H1 (cell line): ENCODE results near the gene TRIM62. TPM values are rescaled to one million over a fixed set of nuclear protein-coding genes. Genes with fewer than 3 reads are reported as not detected.

Source experiments
- CTCF ChIA-PET: fragments of 300-600 bp; sonication (Branson Sonifier 250); formaldehyde crosslinking; loops from one replicate; lab custom pipeline; 2021; ENCODE audit not compliant: partially characterized antibody; lab: Charles Lee
- POLR2A ChIA-PET: fragments of 300-600 bp; sonication (Branson Sonifier 250); formaldehyde crosslinking; loops from one replicate; lab custom pipeline; 2021; ENCODE audit warnings: inconsistent platforms; ENCODE audit not compliant: partially characterized antibody; lab: Charles Lee
- DNase-seq, 2 experiments: peaks; one replicate each; pipeline versions ENCODE4 v3.0.0 to v3.0.0-alpha.2; 2010 to 2022; ENCODE audit warnings: low spot score in 2 of 2, low read depth in 1 of 2, mixed read lengths in 1 of 2
- FAIRE-seq: peaks from 2 replicates; lab custom pipeline; 2011; peaks lifted over from hg19 to GRCh38; lab: Jason Lieb, UNC
- H2AFZ ChIP-seq: 2 replicates; pipeline ENCODE4 v1.8.1; 2012; ENCODE audit warnings: low read length, inconsistent platforms
- H2AK5ac ChIP-seq: 2 replicates; pipeline ENCODE4 v1.6.1; 2013; ENCODE audit warnings: low read depth, low read length
- H2BK120ac ChIP-seq: replicated peaks from 2 replicates; pipeline ENCODE3; 2013; ENCODE audit warnings: low read depth, low read length, inconsistent platforms
- H2BK12ac ChIP-seq: 2 replicates; pipeline ENCODE4 v1.6.1; 2013; ENCODE audit warnings: low read depth, low read length
- H2BK15ac ChIP-seq: 2 replicates; pipeline ENCODE4 v1.6.1; 2013; ENCODE audit warnings: low read length
- H2BK20ac ChIP-seq: 2 replicates; pipeline ENCODE4 v1.6.1; 2013; ENCODE audit warnings: low read length
- H2BK5ac ChIP-seq: 2 replicates; pipeline ENCODE4 v1.6.1; 2013; ENCODE audit warnings: low read depth, low read length
- H3K14ac ChIP-seq: 2 replicates; pipeline ENCODE4 v1.6.1; 2013; ENCODE audit warnings: inconsistent platforms; ENCODE audit not compliant: insufficient read length
- H3K18ac ChIP-seq: 2 replicates; pipeline ENCODE4 v1.6.1; 2013; ENCODE audit warnings: low read length; ENCODE audit errors: extremely low read depth
- H3K23ac ChIP-seq: 2 replicates; pipeline ENCODE4 v1.6.1; 2013; ENCODE audit warnings: inconsistent platforms; ENCODE audit not compliant: insufficient read length
- H3K23me2 ChIP-seq: 2 replicates; pipeline ENCODE4 v1.6.1; 2013; ENCODE audit warnings: low read depth, low read length
- H3K27ac ChIP-seq: 2 replicates; pipeline ENCODE4 v1.6.1; 2011; ENCODE audit warnings: low read depth, low read length, inconsistent platforms
- H3K27me3 ChIP-seq, 4 experiments: replicated peaks in 1 of 4; 1 replicate in 1 of 4; 2 replicates in 3 of 4; pipeline versions ENCODE4 v1.6.1 to v1.8.1; 2011 to 2013; ENCODE audit warnings: low read length in 3 of 4, mild to moderate bottlenecking in 3 of 4, inconsistent platforms in 2 of 4, mixed read lengths in 2 of 4, moderate library complexity in 1 of 4; ENCODE audit not compliant: control insufficient read depth in 3 of 4, insufficient read depth in 3 of 4; ENCODE audit errors: extremely low read depth in 1 of 4
- H3K36me3 ChIP-seq, 4 experiments: 2 replicates each; pipeline versions ENCODE4 v1.6.1 to v1.8.1; 2011 to 2013; ENCODE audit warnings: mild to moderate bottlenecking in 4 of 4, low read length in 3 of 4, moderate library complexity in 2 of 4, control low read depth in 1 of 4, inconsistent platforms in 1 of 4; ENCODE audit not compliant: insufficient read depth in 4 of 4, control insufficient read depth in 2 of 4
- H3K4ac ChIP-seq: replicated peaks from 2 replicates; pipeline ENCODE3; 2013; ENCODE audit warnings: low read length, low read depth, mixed read lengths, inconsistent platforms; ENCODE audit not compliant: insufficient read length
- H3K4me1 ChIP-seq, 4 experiments: replicated peaks in 1 of 4; 1 replicate in 1 of 4; 2 replicates in 3 of 4; pipeline versions ENCODE4 v1.6.1 to v1.8.1; 2011 to 2013; ENCODE audit warnings: low read length in 3 of 4, inconsistent platforms in 2 of 4, mixed read lengths in 1 of 4; ENCODE audit not compliant: insufficient read depth in 4 of 4, control insufficient read depth in 3 of 4
- H3K4me2 ChIP-seq, 2 experiments: 2 replicates each; pipeline versions ENCODE4 v1.6.1 to v1.8.1; 2011 to 2013; ENCODE audit warnings: low read depth in 2 of 2, low read length in 2 of 2, control low read depth in 1 of 2, inconsistent platforms in 1 of 2, mild to moderate bottlenecking in 1 of 2; ENCODE audit not compliant: insufficient read depth in 1 of 2
- H3K4me3 ChIP-seq, 4 experiments: fragments of 200-600, 300-600 bp in 1 of 4; sonication (generic), shearing (Covaris generic), sonication (Bioruptor Twin) in 1 of 4; 2 replicates each; pipeline versions ENCODE4 v1.5.1 to v1.8.1; 2011 to 2016; ENCODE audit warnings: low read length in 4 of 4, low read depth in 3 of 4, control low read depth in 2 of 4, inconsistent platforms in 2 of 4, mild to moderate bottlenecking in 2 of 4, mixed read lengths in 1 of 4, moderate library complexity in 1 of 4; ENCODE audit not compliant: insufficient read depth in 2 of 4; ENCODE audit errors: extremely low read depth in 1 of 4
- H3K56ac ChIP-seq: replicated peaks from 2 replicates; pipeline ENCODE3; 2013; ENCODE audit warnings: low read depth, mild to moderate bottlenecking, mixed read lengths, low read length, inconsistent platforms; ENCODE audit not compliant: insufficient read length
- H3K79me1 ChIP-seq: 2 replicates; pipeline ENCODE4 v1.6.1; 2013; ENCODE audit warnings: low read depth, low read length, control low read depth
- H3K79me2 ChIP-seq, 2 experiments: 2 replicates each; pipeline versions ENCODE4 v1.6.1 to v1.8.1; 2012 to 2013; ENCODE audit warnings: low read length in 2 of 2, mild to moderate bottlenecking in 2 of 2, inconsistent platforms in 1 of 2; ENCODE audit not compliant: insufficient read depth in 2 of 2, control insufficient read depth in 1 of 2
- H3K9ac ChIP-seq, 4 experiments: replicated peaks in 1 of 4; 1 replicate in 1 of 4; 2 replicates in 3 of 4; pipeline versions ENCODE4 v1.6.1 to v1.8.1; 2011 to 2013; ENCODE audit warnings: low read depth in 3 of 4, low read length in 3 of 4, control low read depth in 2 of 4, mild to moderate bottlenecking in 2 of 4, moderate library complexity in 2 of 4, inconsistent platforms in 1 of 4; ENCODE audit errors: extremely low read depth in 1 of 4
- H3K9me3 ChIP-seq, 2 experiments: 2 replicates each; pipeline versions ENCODE4 v1.6.1 to v1.8.1; 2012 to 2013; ENCODE audit warnings: mild to moderate bottlenecking in 2 of 2, moderate library complexity in 2 of 2, control low read depth in 1 of 2, inconsistent platforms in 1 of 2, low read depth in 1 of 2, low read length in 1 of 2, mixed read lengths in 1 of 2; ENCODE audit not compliant: insufficient read depth in 2 of 2
- H4K20me1 ChIP-seq, 2 experiments: replicated peaks in 1 of 2; 2 replicates each; pipeline versions ENCODE3 to v1.8.1; 2011 to 2013; ENCODE audit warnings: inconsistent platforms in 2 of 2, low read length in 2 of 2, mild to moderate bottlenecking in 1 of 2; ENCODE audit not compliant: insufficient read depth in 2 of 2, control insufficient read depth in 1 of 2
- H4K5ac ChIP-seq: 2 replicates; pipeline ENCODE4 v1.6.1; 2013; ENCODE audit warnings: low read length, low read depth, mixed read lengths, inconsistent platforms; ENCODE audit not compliant: insufficient read length
- H4K8ac ChIP-seq: 2 replicates; pipeline ENCODE4 v1.8.0; 2013; ENCODE audit warnings: mild to moderate bottlenecking, moderate library complexity, low read length, inconsistent platforms; ENCODE audit not compliant: insufficient read depth; ENCODE audit errors: extremely low read depth
- H4K91ac ChIP-seq: replicated peaks from 2 replicates; pipeline ENCODE3; 2013; ENCODE audit warnings: low read length, mixed read lengths, inconsistent platforms; ENCODE audit not compliant: insufficient read length
- BRCA1 ChIP-seq: IDR thresholded peaks from 2 replicates; pipeline ENCODE4 v1.6.1; 2012; ENCODE audit warnings: low read depth, low read length, improper control_type of control experiment
- JUN ChIP-seq: IDR thresholded peaks from 2 replicates; pipeline ENCODE4 v1.6.1; 2011; ENCODE audit warnings: low read depth, mild to moderate bottlenecking, improper control_type of control experiment, low read length
- JUND ChIP-seq: IDR thresholded peaks from 2 replicates; pipeline ENCODE4 v1.6.1; 2011; ENCODE audit warnings: mild to moderate bottlenecking, improper control_type of control experiment, low read length
- RBBP5 ChIP-seq: IDR thresholded peaks from 2 replicates; pipeline ENCODE4 v1.7.1; 2012; ENCODE audit warnings: low read depth, mild to moderate bottlenecking, inconsistent platforms, low read length, moderate library complexity, borderline replicate concordance
- TAF7 ChIP-seq: optimal IDR thresholded peaks from 2 replicates; pipeline ENCODE3; 2011; ENCODE audit warnings: low read depth, mild to moderate bottlenecking, inconsistent platforms, low read length, moderate library complexity, borderline replicate concordance
- YY1 ChIP-seq: IDR thresholded peaks from 2 replicates; pipeline ENCODE4 v1.6.1; 2011; ENCODE audit warnings: low read depth, mild to moderate bottlenecking, low read length
- WGBS, 2 experiments: shearing (Covaris generic) in 1 of 2; methylation state at CpG; one replicate each; pipeline versions ENCODE4 v1.1.6 to v1.1.7; 2013 to 2015; ENCODE audit warnings: low lambda C conversion rate in 2 of 2, mixed read lengths in 2 of 2, inconsistent platforms in 1 of 2, low coverage in 1 of 2, missing lambda C conversion rate in 1 of 2; ENCODE audit not compliant: insufficient replicate concordance in 2 of 2, insufficient coverage in 1 of 2, insufficient read length in 1 of 2; ENCODE audit errors: extremely low coverage in 1 of 2, missing lambda C conversion rate in 1 of 2; 5-methylcytosine and 5-hydroxymethylcytosine counted together
- polyA plus RNA-seq, 7 experiments: library from polyadenylated mRNA; depleted of rRNA in 3 of 7; stranded (reverse) in 5 of 7; unstranded in 2 of 7; fragments of >200 nt in 5 of 7; fragments of 200-250 nt in 2 of 7; gene quantifications; 1 replicate in 5 of 7; 2 replicates in 1 of 7; 4 replicates in 1 of 7; pipeline versions ENCODE4 v1.2.1 to v1.2.3, GENCODE V29; 2011 to 2013; ENCODE audit warnings: missing spikeins in 2 of 7, mixed read lengths in 2 of 7
- total RNA-seq: library from RNA; stranded (reverse); fragmentation: NEBNext Ultra II Directional; extraction: Animal tissue kit (Norgen Biotek cat#: 25700); gene quantifications from 2 replicates; pipeline ENCODE4 v1.2.1, GENCODE V29; 2021
- TF ChIP-seq, protein P1 (sequence below): IDR thresholded peaks from 2 replicates; pipeline ENCODE4 v1.6.1; 2012; ENCODE audit warnings: inconsistent platforms

Gene TRIM62
- total and polyA plus RNA-seq, 2 of the 8 experiments (the other 6 are each of a cell fraction or from before 2014, with no cell fraction given), result 6.3 to 10.8 TPM

DNA sequence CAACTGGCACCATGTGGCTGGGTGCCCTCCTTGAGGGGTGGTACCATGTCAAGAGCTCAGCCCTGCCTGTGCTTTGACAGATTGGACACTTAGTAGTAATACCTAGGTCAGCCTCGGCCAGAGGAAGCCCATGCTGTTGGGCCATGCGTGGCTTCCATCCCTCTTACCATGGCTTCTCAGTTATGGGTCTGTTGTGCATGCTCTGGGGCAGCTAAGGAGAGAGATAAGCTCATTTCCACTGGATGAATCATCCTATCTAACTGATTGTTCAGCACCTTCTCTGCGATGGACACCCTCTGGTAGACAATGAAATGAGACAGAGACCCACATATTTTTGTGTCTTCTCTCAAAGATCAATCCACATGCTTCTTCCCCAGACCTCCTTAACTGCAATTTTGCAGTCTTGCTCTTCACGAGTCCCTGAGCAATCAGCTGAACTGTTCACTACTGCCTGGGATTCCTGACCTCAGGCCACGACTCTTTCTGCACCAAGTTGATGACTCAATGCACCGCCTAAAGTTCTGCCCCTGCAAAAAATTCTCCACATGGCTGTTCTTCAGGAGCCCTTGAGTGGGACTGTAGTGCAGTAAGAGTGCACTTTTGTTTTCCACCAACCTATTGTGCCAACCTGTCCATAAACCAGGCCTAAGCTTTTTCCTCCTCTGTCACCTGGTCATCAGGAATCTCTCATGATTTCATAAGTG, 6.9 kb upstream of the TRIM62 start:
- no peak overlapping the region for H4K8ac ChIP-seq
- H3K27ac ChIP-seq, result no peak overlapping the region
- H3K18ac ChIP-seq, result no peak overlapping the region
- FAIRE-seq, result no peak
- no peak for DNase-seq
- peaks cover 0 to 2% (median under 1%) of the 10 kb centered on the region in 4 experiments; a peak in 1 of 7 replicates for H3K27me3 ChIP-seq
- H2AK5ac ChIP-seq, result no peak overlapping the region
- H2BK12ac ChIP-seq, result no peak overlapping the region
- ChIA-PET CTCF (interaction anchor here (0.6 to 1.3 kb wide), 9 partner anchors 12 to 282 kb away, joined by 3 to 4 read pairs (median 3); no protein-coding TSS in a partner anchor), POLR2A (no interaction called here)
- H3K4ac ChIP-seq, result no peak overlapping the region
- no peak overlapping the region for H2BK15ac ChIP-seq
- no peaks in the 10 kb centered on the region for H3K9me3 ChIP-seq
- no peak overlapping the region for H3K56ac ChIP-seq
- no peak overlapping the region for H3K23ac ChIP-seq
- H3K14ac ChIP-seq, result no peak overlapping the region
- no peak overlapping the region for H2AFZ ChIP-seq
- peaks cover 0 to under 1% (median 0%) of the 10 kb centered on the region in 4 experiments; a peak in 1 of 7 replicates for H3K4me1 ChIP-seq
- H3K23me2 ChIP-seq, result no peaks in the 10 kb centered on the region
- no peak overlapping the region for H2BK20ac ChIP-seq
- no peaks in the 10 kb centered on the region for H3K79me1 ChIP-seq
- H3K9ac ChIP-seq, result no peak overlapping the region
- no peak overlapping the region for H4K91ac ChIP-seq
- H3K79me2 ChIP-seq, result no peaks in the 10 kb centered on the region
- no peak overlapping the region for H2BK5ac ChIP-seq
- H2BK120ac ChIP-seq, result no peak overlapping the region
- H3K36me3 ChIP-seq, result no peaks in the 10 kb centered on the region
- 77% methylated on average over 6 of the region's 6 CpGs; no CpG with 5 or more reads in 1 of the 2 experiments for WGBS, 2 experiments
- H3K4me3 ChIP-seq, result no peak overlapping the region
- H3K4me2 ChIP-seq, result no peak overlapping the region
- TF ChIP-seq TAF7 (no peak), RBBP5 (no peak), JUND (no peak), JUN (no peak), YY1 (no peak), BRCA1 (no peak)
- TF ChIP-seq, protein P1, sequence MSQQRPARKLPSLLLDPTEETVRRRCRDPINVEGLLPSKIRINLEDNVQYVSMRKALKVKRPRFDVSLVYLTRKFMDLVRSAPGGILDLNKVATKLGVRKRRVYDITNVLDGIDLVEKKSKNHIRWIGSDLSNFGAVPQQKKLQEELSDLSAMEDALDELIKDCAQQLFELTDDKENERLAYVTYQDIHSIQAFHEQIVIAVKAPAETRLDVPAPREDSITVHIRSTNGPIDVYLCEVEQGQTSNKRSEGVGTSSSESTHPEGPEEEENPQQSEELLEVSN, result no peak
- no peaks in the 10 kb centered on the region for H4K20me1 ChIP-seq
- H4K5ac ChIP-seq, result no peak overlapping the region
